Sigmoid colon (tissue), 7 donors: Measurements from ENCODE around the gene RPL18. TPM values are rescaled to one million over a fixed set of nuclear protein-coding genes. Genes with fewer than 3 reads are reported as not detected.
A peak's percentile ranks its signal among the peaks of the same experiment; 100 is the strongest.

ENCODE experiments used
- DNase-seq: peaks from one replicate; pipeline ENCODE4 v3.0.0-alpha.2; 2019
- H3K27ac ChIP-seq, 4 donors: fragments of 200-600 bp; sonication (generic); one replicate each; pipeline ENCODE4 v1.5.1; 2016 to 2019; ENCODE audit warnings: mild to moderate bottlenecking in 1 of 4
- H3K27me3 ChIP-seq, 3 donors: fragments of 200-600 bp; sonication (generic); one replicate each; pipeline ENCODE4 v1.5.1; 2019; ENCODE audit warnings: mild to moderate bottlenecking in 1 of 3
- H3K36me3 ChIP-seq, 4 donors: fragments of 200-600 bp; sonication (generic); one replicate each; pipeline ENCODE4 v1.5.1; 2016 to 2019
- H3K4me1 ChIP-seq, 4 donors: fragments of 200-600 bp; sonication (generic); one replicate each; pipeline ENCODE4 v1.5.1; 2017 to 2019
- H3K4me3 ChIP-seq, 4 donors: fragments of 200-600 bp; sonication (generic); one replicate each; pipeline ENCODE4 v1.5.1; 2017 to 2019; ENCODE audit warnings: mild to moderate bottlenecking in 2 of 4, moderate library complexity in 1 of 4
- H3K9me3 ChIP-seq, 4 donors: fragments of 200-600 bp in 3 of 4; sonication (generic) in 3 of 4; one replicate each; pipeline versions ENCODE4 v1.5.1 to v1.6.1; 2013 to 2019
- CTCF ChIP-seq, 4 experiments: fragments of 450-650 bp in 3 of 4; fragments of 200-600 bp in 1 of 4; IDR thresholded peaks; one replicate each; pipeline ENCODE4 v1.5.1; 2016 to 2019; ENCODE audit warnings: antibody characterized with exemption in 4 of 4, mild to moderate bottlenecking in 3 of 4, moderate library complexity in 2 of 4
- EP300 ChIP-seq, 4 donors: sonication (generic); formaldehyde crosslinking; IDR thresholded peaks; one replicate each; pipeline ENCODE4 v1.6.1; 2017; ENCODE audit warnings: antibody characterized with exemption in 4 of 4
- POLR2A ChIP-seq, 2 donors: fragments of 450-650 bp; IDR thresholded peaks; one replicate each; pipeline ENCODE4 v1.6.1; 2016; ENCODE audit warnings: antibody characterized with exemption in 2 of 2, mild to moderate bottlenecking in 2 of 2, moderate library complexity in 2 of 2
- POLR2AphosphoS5 ChIP-seq, 4 donors: sonication (generic); formaldehyde crosslinking; IDR thresholded peaks; one replicate each; pipeline ENCODE4 v1.6.1; 2017; ENCODE audit warnings: antibody characterized with exemption in 4 of 4
- WGBS, 2 donors: extraction: QIAGEN DNeasy Blood & Tissue Kit; methylation state at CpG; one replicate each; pipeline ENCODE4 v1.1.7; 2013; 5-methylcytosine and 5-hydroxymethylcytosine counted together
- intact Hi-C: fragments of 100-400 bp; cut with DNase I; formaldehyde crosslinking; loops from one replicate; pipeline ENCODE4 v1.15.1; 2023
- polyA plus RNA-seq, 3 donors: library from polyadenylated mRNA; stranded (reverse); fragments of 200-250 nt; gene quantifications; one replicate each; pipeline ENCODE4 v1.2.3, GENCODE V29; 2013
- total RNA-seq, 4 donors: library from RNA; depleted of rRNA; stranded (reverse); fragments of >200 nt; gene quantifications; one replicate each; pipeline ENCODE4 v1.1.0, GENCODE V29; 2016
- donor health status: healthy with polysubstance abuse.
- donor health status: Bipolar disorder and iron deficiency.
- donor health status: healthy.

RPL18 gene
- total and polyA plus RNA-seq, 7 donors = 2,118 to 3,791 (median 2,808) TPM

GRCh38 chr19:48664476-48664875 is 45.5 kb upstream of the RPL18 start:
- no peaks in the 10 kb centered on the region for H3K27me3 ChIP-seq
- no peaks in the 10 kb centered on the region for H3K9me3 ChIP-seq
- no peaks in the 10 kb centered on the region for H3K36me3 ChIP-seq
- no peak overlapping the region for H3K27ac ChIP-seq
- peaks cover 0 to 10% (median 9%) of the 10 kb centered on the region in 4 donors for H3K4me1 ChIP-seq
- 93% methylated on average over 14 of the region's 14 CpGs for WGBS, 2 donors
- intact Hi-C loops = no loop called here
- H3K4me3 ChIP-seq = no peak overlapping the region
- no peak for TF ChIP-seq POLR2A (IDR thresholded peaks at IDR 0.05)
- no peak for TF ChIP-seq CTCF (IDR thresholded peaks at IDR 0.05)
- TF ChIP-seq EP300 (IDR thresholded peaks at IDR 0.05) = no peak
- TF ChIP-seq POLR2AphosphoS5 (IDR thresholded peaks at IDR 0.05) = no peak
- no peak for DNase-seq

- WGBS, 2 donors = 93 to 94% methylated on average over 4 of the region's 4 CpGs
- Histone ChIP-seq H3K4me1 (peaks cover 0 to 10% (median 9%) of the 10 kb centered on the region in 4 donors), H3K27me3 (no peaks in the 10 kb centered on the region), H3K4me3 (no peak overlapping the region), H3K27ac (no peak overlapping the region), H3K36me3 (no peaks in the 10 kb centered on the region), H3K9me3 (no peaks in the 10 kb centered on the region)
- TF ChIP-seq POLR2AphosphoS5 (IDR thresholded peaks at IDR 0.05) (no peak), CTCF (IDR thresholded peaks at IDR 0.05) (no peak), POLR2A (IDR thresholded peaks at IDR 0.05) (no peak), EP300 (IDR thresholded peaks at IDR 0.05) (no peak)
- no peak for DNase-seq
- intact Hi-C loops = no loop called here
Measured at GRCh38 chr19:48663667-48664066, 44.7 kb upstream of the RPL18 start.

- Histone ChIP-seq H3K27ac (no peak overlapping the region), H3K27me3 (no peaks in the 10 kb centered on the region), H3K36me3 (no peaks in the 10 kb centered on the region), H3K4me3 (no peak overlapping the region), H3K4me1 (peaks cover 0 to 10% (median 9%) of the 10 kb centered on the region in 4 donors), H3K9me3 (no peaks in the 10 kb centered on the region)
- no peak for TF ChIP-seq POLR2A (IDR thresholded peaks at IDR 0.05)
- no peak for TF ChIP-seq POLR2AphosphoS5 (IDR thresholded peaks at IDR 0.05)
- no peak for TF ChIP-seq CTCF (IDR thresholded peaks at IDR 0.05)
- TF ChIP-seq EP300 (IDR thresholded peaks at IDR 0.05) = no peak
- DNase-seq = no peak
- 96% methylated on average over 50 of the region's 50 CpGs for WGBS, 2 donors
- intact Hi-C loops = no loop called here
Measured at GRCh38 chr19:48661711-48662090, 42.7 kb upstream of the RPL18 start.

- TF ChIP-seq POLR2AphosphoS5 (IDR thresholded peaks at IDR 0.05) = no peak
- no peak for TF ChIP-seq CTCF (IDR thresholded peaks at IDR 0.05)
- TF ChIP-seq EP300 (IDR thresholded peaks at IDR 0.05) = no peak
- TF ChIP-seq POLR2A (IDR thresholded peaks at IDR 0.05) = no peak
- H3K4me1 ChIP-seq = peaks cover 0 to 10% (median 9%) of the 10 kb centered on the region in 4 donors
- peak overlapping the region; percentile 22 to 52 (median 40) for H3K27ac ChIP-seq
- DNase-seq = peak; percentile 91
- H3K4me3 ChIP-seq = no peak overlapping the region
- intact Hi-C loops = no loop called here
- 62 to 64% methylated on average over 35 of the region's 35 CpGs for WGBS, 2 donors
- H3K9me3 ChIP-seq = no peaks in the 10 kb centered on the region
- H3K36me3 ChIP-seq = no peaks in the 10 kb centered on the region
- H3K27me3 ChIP-seq = no peaks in the 10 kb centered on the region
Measured at GRCh38 chr19:48660852-48661710, 42.1 kb upstream of the RPL18 start.
